NCI-H1694 (cell line): ENCODE measurements around the gene GOLGA6L24.
"Not testable (repeated sequence)": the region's sequence is repeated elsewhere in the genome, so short reads cannot be mapped to it uniquely, and the experiment has no call there.

Source experiments
- DNase-seq: peaks from one replicate; lab custom pipeline; 2025; lab: John Stamatoyannopoulos, UW

GOLGA6L24 gene, protein sequence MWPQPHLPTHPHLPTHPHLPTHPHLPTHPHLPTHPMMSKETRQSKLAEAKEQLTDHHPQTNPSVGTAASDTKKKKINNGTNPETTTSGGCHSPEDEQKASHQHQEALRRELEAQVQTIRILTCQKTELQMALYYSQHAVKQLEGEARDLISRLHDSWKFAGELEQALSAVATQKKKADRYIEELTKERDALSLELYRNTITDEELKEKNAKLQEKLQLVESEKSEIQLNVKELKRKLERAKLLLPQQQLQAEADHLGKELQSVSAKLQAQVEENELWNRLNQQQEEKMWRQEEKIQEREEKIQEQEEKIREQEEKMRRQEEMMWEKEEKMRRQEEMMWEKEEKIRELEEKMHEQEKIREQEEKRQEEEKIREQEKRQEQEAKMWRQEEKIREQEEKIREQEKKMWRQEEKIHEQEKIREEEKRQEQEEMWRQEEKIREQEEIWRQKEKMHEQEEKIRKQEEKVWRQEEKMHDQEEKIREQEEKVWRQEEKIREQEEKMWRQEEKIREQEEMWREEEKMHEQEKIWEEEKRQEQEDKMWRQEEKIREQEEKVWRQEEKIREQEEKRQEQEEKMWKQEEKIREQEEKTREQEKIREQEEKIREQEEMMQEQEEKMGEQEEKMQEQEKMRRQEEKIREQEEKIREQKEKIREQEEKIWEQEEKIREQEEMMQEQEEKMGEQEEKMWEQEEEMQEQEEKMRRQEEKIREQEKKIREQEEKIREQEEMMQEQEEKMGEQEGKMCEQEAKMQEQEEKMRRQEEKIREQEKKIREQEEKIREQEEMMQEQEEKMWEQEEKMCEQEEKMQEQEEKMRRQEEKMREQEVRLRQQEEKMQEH

DNA sequence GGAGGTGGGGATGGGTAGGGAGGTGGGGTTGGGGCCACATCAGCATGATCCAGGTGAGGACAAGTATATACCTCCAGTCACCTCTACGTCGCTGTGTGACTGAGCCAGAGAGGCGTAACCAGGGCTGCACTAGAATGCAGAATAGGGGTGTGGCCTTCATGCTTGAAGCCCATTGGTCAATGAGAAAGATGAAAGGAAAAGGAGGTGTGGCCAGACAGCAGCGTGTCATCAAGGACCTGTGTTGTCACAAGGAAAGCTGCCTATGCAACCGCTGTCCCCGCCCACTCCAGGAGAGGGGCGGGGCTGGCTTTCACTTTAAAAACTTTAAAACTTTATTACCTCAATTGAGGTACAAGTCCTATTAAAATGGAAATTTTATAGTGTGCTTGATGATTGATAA lies at the start of gene GOLGA6L24:
GOLGA6L24 (minus strand) TSS at position 101 of the 400 bp plus-strand sequence; CDS start at position 40, 61 bp downstream.
- not testable (repeated sequence) for DNase-seq

DNA sequence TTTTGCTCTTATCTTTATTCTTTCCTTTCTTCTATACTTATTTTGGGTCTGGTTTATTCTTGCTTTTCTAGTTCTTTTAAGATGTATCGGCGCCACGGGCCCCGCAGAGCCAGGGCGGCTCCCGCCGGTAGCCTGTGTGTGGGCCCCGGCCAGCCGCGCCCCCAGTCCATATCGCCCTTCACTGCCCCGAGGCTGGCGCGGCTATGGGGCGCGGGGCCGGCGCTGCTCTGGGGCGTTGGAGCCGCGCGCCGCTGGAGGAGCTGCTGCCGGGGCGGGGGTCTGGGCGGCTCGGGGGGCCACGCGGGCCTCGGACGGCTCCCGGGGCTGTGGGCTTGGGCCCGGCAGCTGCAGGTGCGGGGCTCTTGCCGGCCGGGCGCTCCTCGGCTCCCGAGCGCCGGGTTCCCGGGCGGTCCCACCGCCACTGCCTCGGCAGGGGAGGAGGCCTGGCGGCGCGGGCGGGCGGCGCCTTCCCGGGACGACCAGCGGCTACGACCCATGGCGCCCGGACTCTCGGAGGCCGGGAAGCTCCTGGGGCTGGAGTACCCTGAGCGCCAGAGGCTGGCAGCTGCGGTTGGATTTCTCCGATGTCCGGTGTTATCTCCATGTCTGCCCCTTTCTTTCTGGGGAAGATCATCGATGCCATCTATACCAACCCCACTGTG lies 45.0 kb upstream of the GOLGA6L24 start:
- DNase-seq = not testable (repeated sequence)

DNA sequence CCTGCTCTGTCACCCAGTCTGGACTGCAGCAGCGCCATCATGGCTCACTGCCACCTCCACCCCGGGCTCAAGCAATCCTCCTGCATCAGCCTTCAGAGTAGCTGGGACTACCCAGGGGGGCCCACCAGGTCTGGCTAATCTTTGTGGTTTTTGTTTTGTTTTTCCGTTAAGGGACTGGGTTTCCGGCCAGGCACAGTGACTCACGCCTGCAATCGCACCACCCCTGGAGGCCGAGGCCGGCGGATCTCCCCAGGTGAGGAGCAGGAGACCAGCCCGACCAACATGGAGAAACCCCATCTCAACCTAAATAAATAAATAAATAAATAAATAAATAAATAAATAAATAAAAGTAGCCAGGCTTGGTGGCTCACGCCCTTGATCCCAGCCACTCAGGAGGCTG lies 38.1 kb upstream of the GOLGA6L24 start:
- DNase-seq = not testable (repeated sequence)

DNA sequence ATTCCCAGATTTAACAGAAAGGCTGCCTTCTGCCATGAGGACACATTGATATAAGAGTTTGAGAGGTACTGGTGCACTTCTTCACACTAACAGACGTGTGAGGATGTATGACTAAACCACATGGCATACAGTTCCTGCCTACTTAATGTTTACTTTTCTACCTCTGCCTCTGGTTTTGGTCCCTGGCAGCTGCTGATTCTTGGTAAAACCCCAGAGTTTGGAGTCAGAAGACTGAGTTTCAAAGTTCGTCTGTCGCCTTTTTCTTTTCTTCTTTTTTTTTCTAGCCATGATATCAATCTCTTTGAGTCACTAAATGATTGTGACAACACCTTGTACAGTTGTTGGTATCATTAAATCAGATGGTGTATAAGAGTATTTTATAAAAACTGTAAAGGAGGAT lies 22.2 kb upstream of the GOLGA6L24 start:
- DNase-seq = not testable (repeated sequence)

DNA sequence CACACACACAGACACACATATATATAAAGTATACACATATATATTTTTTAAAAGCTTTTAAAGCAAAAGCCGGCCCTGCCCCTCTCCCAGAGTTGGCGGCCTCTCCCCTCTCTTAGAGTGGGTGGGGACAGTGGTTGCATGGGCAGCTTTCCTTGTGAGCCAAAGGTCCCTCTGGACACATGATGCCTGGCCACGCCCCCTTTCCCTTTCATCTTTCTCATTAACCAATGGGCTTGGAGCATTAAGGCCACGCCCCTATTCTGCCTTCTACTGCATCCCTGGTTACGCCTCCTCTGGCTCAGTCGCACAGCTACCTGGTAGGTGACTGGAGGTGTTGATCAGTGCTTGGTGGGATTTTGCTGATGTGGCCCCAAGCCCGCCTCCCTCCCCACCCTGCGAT lies 20.5 kb upstream of the GOLGA6L24 start, which contains the start of gene GOLGA8F:
GOLGA8F (plus strand) TSS at position 301 of the 400 bp plus-strand sequence; CDS start at position 399, 98 bp downstream.
- not testable (repeated sequence) for DNase-seq

DNA sequence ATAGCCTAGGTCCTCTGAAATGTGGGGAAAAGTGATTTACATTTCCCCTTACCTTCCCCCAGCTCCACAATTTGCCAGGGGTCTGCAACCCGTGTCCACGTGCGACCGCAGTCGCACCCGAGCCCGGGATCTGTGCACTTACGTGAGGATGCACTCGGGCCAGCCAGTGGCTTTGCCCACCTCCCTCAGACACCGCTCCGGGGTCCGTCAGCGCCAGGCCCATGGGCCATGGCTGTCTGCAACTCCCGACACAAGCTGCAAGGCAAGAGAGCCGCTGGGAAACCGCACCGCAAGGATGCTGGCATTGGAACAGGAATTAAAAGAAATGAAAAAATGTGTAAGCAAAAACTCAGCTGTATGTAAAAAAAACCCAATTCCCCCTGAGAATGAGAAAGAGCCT lies 7.6 kb upstream of the GOLGA6L24 start:
- DNase-seq = not testable (repeated sequence)

DNA sequence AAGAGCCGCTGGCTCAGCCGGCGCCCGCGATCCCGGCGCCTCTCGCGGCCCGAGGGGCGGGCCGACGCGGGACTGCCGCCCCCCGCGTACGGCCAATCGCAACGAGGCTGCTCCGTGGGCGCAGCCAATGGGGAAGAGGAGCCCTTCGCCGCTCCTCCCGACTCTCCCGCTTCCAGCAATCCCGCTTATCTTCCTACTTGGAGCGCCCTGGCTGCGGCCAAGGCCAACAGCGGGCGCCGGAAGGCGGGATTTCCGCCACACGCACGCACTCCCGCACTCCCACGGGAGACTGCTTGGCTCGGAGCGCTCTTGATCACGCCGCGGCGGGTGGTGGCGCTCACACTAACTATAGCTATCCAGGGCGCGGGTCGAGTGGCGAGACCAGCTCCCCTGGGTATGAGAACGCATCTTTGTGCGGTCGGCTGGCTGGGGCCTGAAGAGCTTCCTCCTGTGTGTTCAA lies 35.7 kb downstream of the GOLGA6L24 start, which contains the start of gene HERC2:
HERC2 (minus strand) TSS at position 51 of the 460 bp plus-strand sequence. CDS start 746 bp downstream, outside the sequence.
- not testable (repeated sequence) for DNase-seq

DNA sequence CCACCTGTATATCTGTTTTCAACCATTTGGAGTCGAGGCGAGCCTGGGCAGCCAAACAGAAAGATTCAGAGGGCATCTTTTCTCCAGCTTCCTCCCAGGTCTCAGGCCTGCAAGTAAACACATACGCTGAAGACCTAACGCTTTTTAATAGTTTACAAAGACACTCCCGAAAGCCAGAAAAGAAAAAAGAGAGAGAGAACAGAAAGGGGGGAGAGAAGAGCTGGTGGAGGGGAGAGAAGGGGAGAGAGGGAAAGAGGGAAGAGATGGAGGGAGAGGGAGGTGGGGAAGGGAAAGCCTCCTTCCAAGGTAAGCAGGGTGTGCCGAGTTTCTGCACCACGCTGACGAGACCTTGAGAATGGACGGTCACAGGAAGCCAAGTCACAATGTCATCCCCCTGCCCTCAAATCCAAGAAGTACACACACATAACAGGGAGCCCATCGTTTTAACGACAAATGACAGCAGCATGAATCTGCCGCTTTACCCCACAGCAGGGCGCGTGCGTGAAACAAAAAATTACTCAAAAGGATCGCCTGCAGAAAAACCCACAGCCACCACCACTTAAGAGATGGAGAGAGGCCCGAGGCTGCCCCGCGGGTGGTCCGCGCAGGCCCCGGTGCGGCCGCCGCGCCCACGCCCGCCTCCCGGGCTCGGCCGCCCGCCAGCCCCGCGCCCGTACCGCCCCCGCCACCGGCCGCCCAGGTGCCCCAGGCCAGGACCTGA lies 36.4 kb downstream of the GOLGA6L24 start:
- not testable (repeated sequence) for DNase-seq

DNA sequence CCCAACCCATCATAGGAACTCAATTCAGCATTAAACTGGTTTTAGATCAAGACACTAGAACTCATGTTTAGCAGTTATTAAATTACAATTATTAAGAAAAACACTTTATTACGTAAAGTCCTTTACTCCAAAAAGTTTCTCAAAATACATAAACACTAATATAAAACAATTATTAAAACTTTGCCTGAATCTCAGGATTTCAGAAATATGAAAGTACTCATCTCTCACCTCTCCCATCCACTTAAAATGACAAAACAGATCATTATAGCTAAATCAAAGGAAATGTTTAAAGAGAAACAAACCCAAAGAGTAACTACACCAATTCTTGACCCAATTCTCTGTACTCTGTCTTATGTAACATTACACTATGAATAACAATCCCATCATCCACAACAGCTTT lies 38.2 kb downstream of the GOLGA6L24 start:
- DNase-seq = not testable (repeated sequence)

DNA sequence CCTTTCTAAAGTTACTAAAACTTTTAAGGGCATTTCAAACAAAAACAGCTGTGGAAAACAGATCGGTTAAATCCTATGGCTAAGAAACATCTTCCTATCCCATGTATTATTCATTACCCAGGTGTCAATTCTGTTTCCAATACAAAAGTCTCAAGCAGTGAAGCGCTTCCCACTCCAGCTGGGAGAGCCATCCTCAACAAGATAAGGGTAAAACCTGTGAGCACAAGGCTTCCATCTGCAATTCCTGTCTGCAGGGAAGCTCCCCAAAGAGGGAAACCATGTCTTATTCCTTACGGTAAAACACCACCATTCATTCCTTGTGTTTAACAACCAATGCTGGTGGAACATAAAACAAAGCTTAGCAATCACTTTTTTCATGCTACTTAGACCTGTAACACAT lies 39.1 kb downstream of the GOLGA6L24 start:
- not testable (repeated sequence) for DNase-seq

DNA sequence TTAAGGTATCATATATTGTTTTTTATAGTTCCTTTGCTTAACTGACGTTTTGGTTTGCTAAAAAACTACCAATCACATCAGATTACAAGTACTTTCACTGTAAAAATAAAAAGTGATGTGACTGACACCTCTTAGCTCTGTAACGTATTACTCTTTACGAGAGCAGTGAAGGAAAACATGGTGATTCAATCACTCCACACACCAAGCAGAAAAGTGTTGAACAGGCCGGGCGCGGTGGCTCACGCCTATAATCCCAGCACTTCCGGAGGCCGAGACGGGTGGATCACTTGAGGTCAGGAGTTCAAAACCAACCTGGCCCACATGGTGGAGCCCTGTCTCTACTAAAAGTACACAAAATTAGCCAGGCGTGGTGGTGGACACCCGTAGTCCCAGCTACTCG lies 39.8 kb downstream of the GOLGA6L24 start:
- not testable (repeated sequence) for DNase-seq

DNA sequence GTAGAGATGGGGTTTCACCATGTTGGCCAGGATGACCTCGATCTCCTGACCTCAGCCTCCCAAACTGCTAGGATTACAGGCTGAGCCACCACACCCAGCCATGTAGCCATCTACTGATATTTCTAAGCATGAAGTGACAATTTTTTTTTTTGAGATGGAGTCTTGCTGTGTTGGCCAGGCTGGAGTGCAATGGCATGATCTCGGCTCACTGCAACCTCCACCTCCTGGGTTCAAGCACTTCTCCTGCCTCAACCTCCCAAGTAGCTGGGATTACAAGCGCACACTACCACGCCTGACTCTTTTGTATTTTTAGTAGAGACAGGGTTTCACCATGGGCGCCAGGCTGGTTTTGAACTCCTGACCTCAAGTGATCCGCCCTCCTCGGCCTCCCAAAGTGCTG lies 40.9 kb downstream of the GOLGA6L24 start:
- not testable (repeated sequence) for DNase-seq

DNA sequence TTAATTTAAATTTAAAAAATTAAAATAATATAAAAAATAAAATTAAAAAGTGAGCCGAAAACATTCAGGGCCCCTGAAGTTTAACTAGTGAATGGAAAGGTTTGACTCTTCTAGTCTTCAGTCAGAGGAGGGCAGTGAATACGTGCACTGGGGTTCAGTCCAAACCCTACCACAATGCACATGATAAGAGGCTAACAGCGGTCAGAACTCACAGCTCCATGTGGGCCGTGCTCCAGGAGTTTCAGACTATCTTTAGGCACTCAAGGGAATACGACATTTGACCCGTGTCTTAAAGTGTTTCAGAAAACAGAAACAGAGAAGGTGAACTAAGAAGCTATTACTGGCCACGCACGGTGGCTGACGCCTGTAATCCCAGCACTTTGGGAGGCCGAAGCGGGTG lies 47.4 kb downstream of the GOLGA6L24 start:
- not testable (repeated sequence) for DNase-seq

DNA sequence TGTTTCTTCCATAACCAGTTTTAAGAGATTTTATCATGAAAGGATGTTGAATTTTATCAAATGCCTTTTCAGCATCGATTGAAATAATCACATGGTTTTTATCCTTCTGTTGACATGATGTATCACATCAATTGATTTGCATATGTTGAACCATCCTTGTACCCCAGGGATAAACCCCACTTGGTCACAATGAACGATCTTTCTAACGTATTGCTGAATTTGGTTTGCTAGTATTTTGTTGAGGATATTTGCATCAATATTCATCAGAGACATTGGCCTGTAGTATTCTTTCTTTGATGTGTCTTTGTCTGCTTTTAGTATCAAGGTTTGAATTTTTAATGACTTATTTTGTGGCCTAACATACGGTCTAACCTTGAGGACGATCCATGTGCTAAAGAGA lies 49.2 kb downstream of the GOLGA6L24 start:
- DNase-seq = not testable (repeated sequence)
